Mesenchymal stem cell (in vitro differentiated cells and primary cell): ENCODE results near the gene RNU1-4.
"Not testable (repeated sequence)": the region's sequence is repeated elsewhere in the genome, so short reads cannot be mapped to it uniquely, and the experiment has no call there.

Experiments used
- DNase-seq: peaks from one replicate; pipeline ENCODE4 v3.0.0-alpha.2; 2013
- H2AFZ ChIP-seq: one replicate; pipeline ENCODE4 v1.6.1; 2013; ENCODE audit warnings: low read depth, mild to moderate bottlenecking, control low read depth, inconsistent platforms, low read length, moderate library complexity
- H2AK5ac ChIP-seq: 2 replicates; pipeline ENCODE4 v1.6.1; 2013; ENCODE audit warnings: low read length, moderate library complexity, mild to moderate bottlenecking, inconsistent platforms; ENCODE audit not compliant: severe bottlenecking
- H2BK120ac ChIP-seq: one replicate; pipeline ENCODE4 v1.6.1; 2013; ENCODE audit warnings: low read depth, mild to moderate bottlenecking, inconsistent platforms, low read length, moderate library complexity
- H2BK12ac ChIP-seq, 2 experiments: one replicate each; pipeline ENCODE4 v1.6.1; 2013; ENCODE audit warnings: inconsistent platforms in 2 of 2, low read length in 2 of 2, mild to moderate bottlenecking in 2 of 2, moderate library complexity in 2 of 2, control low read depth in 1 of 2
- H2BK15ac ChIP-seq: one replicate; pipeline ENCODE4 v1.6.1; 2013; ENCODE audit warnings: mild to moderate bottlenecking, low read depth, inconsistent platforms; ENCODE audit not compliant: poor library complexity, severe bottlenecking
- H2BK5ac ChIP-seq: 2 replicates; pipeline ENCODE4 v1.6.1; 2013; ENCODE audit warnings: low read depth, mild to moderate bottlenecking, low read length, control low read depth, inconsistent platforms; ENCODE audit not compliant: poor library complexity, severe bottlenecking
- H3K14ac ChIP-seq, 2 experiments: one replicate each; pipeline ENCODE4 v1.6.1; 2013; ENCODE audit warnings: inconsistent platforms in 2 of 2, low read length in 2 of 2, control low read depth in 1 of 2, mild to moderate bottlenecking in 1 of 2, moderate library complexity in 1 of 2
- H3K18ac ChIP-seq, 2 experiments: one replicate each; pipeline ENCODE4 v1.6.1; 2013; ENCODE audit warnings: inconsistent platforms in 2 of 2, low read length in 2 of 2, control low read depth in 1 of 2, low read depth in 1 of 2, mild to moderate bottlenecking in 1 of 2
- H3K23ac ChIP-seq, 2 experiments: one replicate each; pipeline ENCODE4 v1.6.1; 2013; ENCODE audit warnings: inconsistent platforms in 2 of 2, low read length in 2 of 2, mild to moderate bottlenecking in 2 of 2, moderate library complexity in 2 of 2, control low read depth in 1 of 2
- H3K27ac ChIP-seq: 2 replicates; pipeline ENCODE4 v1.5.1; 2013; ENCODE audit warnings: mild to moderate bottlenecking, moderate library complexity, low read length, control low read depth, inconsistent platforms; ENCODE audit not compliant: poor library complexity, severe bottlenecking
- H3K27me3 ChIP-seq, 2 experiments: 2 replicates each; pipeline versions ENCODE4 v1.6.1 to v1.7.0; 2013; ENCODE audit warnings: low read length in 2 of 2, mild to moderate bottlenecking in 2 of 2, moderate library complexity in 2 of 2, control low read depth in 1 of 2, inconsistent platforms in 1 of 2; ENCODE audit not compliant: control insufficient read depth in 1 of 2, insufficient read depth in 1 of 2
- H3K36me3 ChIP-seq, 2 experiments: 2 replicates each; pipeline versions ENCODE4 v1.6.1 to v1.7.0; 2013; ENCODE audit warnings: low read length in 2 of 2, control low read depth in 1 of 2, inconsistent platforms in 1 of 2, low read depth in 1 of 2, mild to moderate bottlenecking in 1 of 2; ENCODE audit not compliant: insufficient read depth in 2 of 2, control insufficient read depth in 1 of 2
- H3K4ac ChIP-seq, 2 experiments: one replicate each; pipeline ENCODE4 v1.6.1; 2013; ENCODE audit warnings: inconsistent platforms in 2 of 2, low read length in 2 of 2, mild to moderate bottlenecking in 2 of 2, moderate library complexity in 2 of 2, control low read depth in 1 of 2, low read depth in 1 of 2
- H3K4me1 ChIP-seq: 2 replicates; pipeline ENCODE4 v1.6.1; 2013; ENCODE audit warnings: low read depth, low read length, control low read depth; ENCODE audit not compliant: control insufficient read depth, insufficient read depth
- H3K4me2 ChIP-seq: 2 replicates; pipeline ENCODE4 v1.6.1; 2013; ENCODE audit warnings: low read length, mild to moderate bottlenecking, inconsistent platforms; ENCODE audit not compliant: poor library complexity, severe bottlenecking
- H3K4me3 ChIP-seq, 2 experiments: 2 replicates each; pipeline versions ENCODE4 v1.5.1 to v1.7.0; 2013; ENCODE audit warnings: low read length in 2 of 2, mild to moderate bottlenecking in 2 of 2, control low read depth in 1 of 2, low read depth in 1 of 2; ENCODE audit not compliant: insufficient read depth in 1 of 2
- H3K79me1 ChIP-seq: replicated peaks from 2 replicates; pipeline ENCODE4 v1.6.1; 2013; ENCODE audit warnings: mild to moderate bottlenecking, control low read depth, low read length, inconsistent platforms; ENCODE audit not compliant: poor library complexity, severe bottlenecking
- H3K9ac ChIP-seq: 2 replicates; pipeline ENCODE4 v1.7.0; 2013; ENCODE audit warnings: mild to moderate bottlenecking, low read length, moderate library complexity
- H3K9me3 ChIP-seq: 2 replicates; pipeline ENCODE4 v1.7.0; 2013; ENCODE audit warnings: mild to moderate bottlenecking, low read length; ENCODE audit not compliant: control insufficient read depth
- H4K8ac ChIP-seq: one replicate; pipeline ENCODE4 v1.6.1; 2013; ENCODE audit warnings: inconsistent platforms, mild to moderate bottlenecking, low read length, moderate library complexity
- H4K91ac ChIP-seq: one replicate; pipeline ENCODE4 v1.6.1; 2013; ENCODE audit warnings: mild to moderate bottlenecking, low read length, inconsistent platforms
- WGBS: methylation state at CpG from one replicate; pipeline ENCODE4 v1.1.7; 2013; ENCODE audit warnings: mixed read lengths; 5-methylcytosine and 5-hydroxymethylcytosine counted together

The RNU1-4 gene

DNA sequence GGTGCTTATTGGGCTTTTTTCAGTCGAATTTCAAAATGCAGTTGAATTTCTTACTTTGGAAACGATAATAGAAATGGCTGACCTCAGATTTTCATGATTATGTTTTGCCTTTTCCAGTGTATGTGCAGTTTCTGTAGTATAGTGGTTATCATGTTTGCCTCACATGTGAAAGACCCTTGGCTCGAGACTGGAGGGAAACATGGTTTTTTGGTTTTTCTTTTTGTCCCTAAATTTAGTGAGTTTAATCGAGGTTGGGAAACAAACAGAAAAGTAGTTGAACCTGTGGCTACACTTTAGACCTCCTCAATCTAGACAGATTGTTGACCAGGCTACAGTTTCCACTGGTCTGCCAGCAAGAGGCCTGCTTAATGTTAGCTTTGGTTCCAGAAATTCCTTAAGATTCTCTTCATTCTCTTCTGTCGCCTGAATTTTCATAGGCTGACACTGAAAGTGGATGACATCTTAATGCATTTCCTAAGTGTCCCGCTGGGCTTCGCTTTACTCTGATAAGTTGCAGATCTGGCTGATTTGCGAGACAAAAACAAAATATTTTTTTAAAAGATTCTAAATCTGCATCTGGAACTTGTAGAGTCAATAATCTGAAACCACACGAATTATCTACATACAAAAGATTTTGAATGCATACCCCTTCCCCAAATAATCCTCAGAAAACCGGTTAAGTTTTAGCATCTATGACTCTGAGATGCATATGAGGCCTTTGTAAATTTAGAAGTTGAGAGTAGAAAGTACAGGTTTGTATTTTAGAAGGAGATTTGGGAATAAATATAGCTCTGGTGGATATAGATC is 14.7 kb upstream of the RNU1-4 start:
- not testable (repeated sequence) for H4K8ac ChIP-seq, H3K4me3 ChIP-seq, H3K4ac ChIP-seq, H3K9ac ChIP-seq, H4K91ac ChIP-seq, H2BK15ac ChIP-seq, H3K4me1 ChIP-seq, H3K14ac ChIP-seq, H2BK120ac ChIP-seq, H2AFZ ChIP-seq, H2BK5ac ChIP-seq, DNase-seq, H3K27ac ChIP-seq, H3K79me1 ChIP-seq, H3K4me2 ChIP-seq, H3K23ac ChIP-seq, H3K36me3 ChIP-seq, H2AK5ac ChIP-seq, H2BK12ac ChIP-seq, H3K18ac ChIP-seq, H3K9me3 ChIP-seq
- 69% methylated on average over 10 of the region's 10 CpGs for WGBS
- H3K27me3 ChIP-seq, result peaks cover 26 to 68% of the 10 kb centered on the region in 2 experiments

DNA sequence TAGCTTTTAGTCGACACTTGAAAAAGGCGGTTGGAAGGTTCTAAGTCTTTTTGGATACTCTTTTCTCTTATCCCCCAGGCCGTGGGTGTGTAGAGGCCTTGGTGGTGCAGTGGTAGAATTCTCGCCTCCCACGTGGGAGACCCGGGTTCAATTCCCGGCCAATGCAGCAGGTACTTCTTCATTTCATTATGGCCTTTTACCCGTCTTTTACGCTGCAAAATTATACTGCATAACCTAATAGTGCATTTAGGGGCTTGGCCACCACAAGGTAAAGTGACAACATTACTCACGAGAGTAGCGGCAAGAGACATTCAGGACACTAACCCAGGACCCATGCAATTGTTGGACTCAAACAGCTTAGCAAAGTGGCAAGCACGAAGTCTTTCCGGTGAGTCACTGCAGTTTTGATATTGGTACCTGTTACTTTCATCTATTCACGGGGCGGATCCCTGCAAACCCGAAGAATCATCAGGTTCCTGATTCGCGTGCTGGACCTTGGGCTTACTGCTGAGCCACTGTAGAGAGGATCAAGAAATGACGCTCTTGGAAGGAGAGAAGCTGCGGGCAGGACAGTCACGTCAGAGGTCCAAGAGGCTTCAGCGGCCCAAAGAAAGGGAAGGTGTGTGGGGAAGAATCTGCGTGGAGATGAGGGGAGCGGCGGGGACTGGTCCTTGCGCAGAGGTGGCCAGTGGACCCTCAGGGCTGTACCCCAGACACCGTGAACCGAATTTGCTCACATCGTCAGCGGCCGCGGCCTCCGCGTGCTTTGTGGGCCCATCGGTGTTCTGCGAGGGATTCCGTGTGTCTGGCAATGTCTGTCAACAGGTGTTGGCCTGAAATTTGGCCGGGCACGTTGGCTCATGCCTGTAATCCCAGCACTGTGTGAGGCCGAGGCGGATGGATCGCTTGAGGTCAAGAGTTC is 12.9 kb upstream of the RNU1-4 start:
- H2AFZ ChIP-seq, result no peak overlapping the region
- 88% methylated on average over 42 of the region's 42 CpGs for WGBS
- no peak overlapping the region for H3K4me2 ChIP-seq

DNA sequence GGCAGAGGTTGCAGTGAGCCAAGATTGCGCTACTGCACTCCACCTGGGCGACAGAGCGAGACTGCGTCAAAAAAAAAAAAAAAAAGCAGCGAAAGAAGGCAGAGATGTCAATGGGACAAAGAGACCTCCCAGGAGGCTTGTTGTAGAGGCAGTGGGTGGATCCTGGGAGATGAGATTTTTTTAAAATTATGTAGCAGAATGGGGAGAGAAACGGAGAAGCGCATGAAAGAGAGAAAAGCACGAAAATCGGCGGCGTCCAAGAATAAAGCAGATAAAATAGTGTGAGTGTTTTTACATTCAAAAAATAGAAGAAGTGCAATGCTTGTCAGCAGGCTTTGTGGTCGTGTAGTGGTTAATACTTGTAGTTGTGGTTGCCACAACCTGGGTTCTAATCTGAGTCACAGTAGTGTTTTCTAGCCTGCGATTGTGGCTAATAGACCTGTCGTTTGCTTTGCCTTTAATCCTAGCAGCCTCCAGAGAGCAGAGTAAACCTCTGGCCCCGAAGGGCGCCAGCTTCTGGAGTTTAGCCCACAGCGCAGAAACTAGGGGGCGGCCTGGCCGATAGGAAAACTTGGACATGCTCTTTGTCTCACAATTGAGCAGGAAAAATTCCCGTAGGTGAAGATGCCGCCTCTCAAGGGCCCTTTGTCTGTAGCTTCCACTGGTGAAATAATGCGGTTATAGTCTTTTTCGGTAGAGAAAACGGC is 11.9 kb upstream of the RNU1-4 start:
- H3K14ac ChIP-seq, DNase-seq, H2BK120ac ChIP-seq, H3K4me3 ChIP-seq, H2BK5ac ChIP-seq, H3K4me2 ChIP-seq, H2AK5ac ChIP-seq, H3K9ac ChIP-seq, H3K4ac ChIP-seq, H3K18ac ChIP-seq, H2BK15ac ChIP-seq, H3K36me3 ChIP-seq, H3K9me3 ChIP-seq, H3K27ac ChIP-seq, H4K91ac ChIP-seq, H3K79me1 ChIP-seq, H4K8ac ChIP-seq, H3K23ac ChIP-seq, H2AFZ ChIP-seq, H3K4me1 ChIP-seq, H2BK12ac ChIP-seq: not testable (repeated sequence)
- whole genome bisulfite sequencing, result 84% methylated on average over 16 of the region's 24 CpGs
- H3K27me3 ChIP-seq, result peaks cover 22 to 47% of the 10 kb centered on the region in 2 experiments

More for the DNA sequence above, 12.9 kb upstream of the RNU1-4 start:
- H3K79me1 ChIP-seq, result no peaks in the 10 kb centered on the region
- no peak overlapping the region for H3K4ac ChIP-seq
- H3K9me3 ChIP-seq, result no peaks in the 10 kb centered on the region
- H4K91ac ChIP-seq, result no peak overlapping the region
- H3K18ac ChIP-seq, result no peak overlapping the region
- H3K4me1 ChIP-seq, result peaks cover 4% of the 10 kb centered on the region
- H3K36me3 ChIP-seq, result peaks cover 0 to 3% of the 10 kb centered on the region in 2 experiments
- no peak overlapping the region for H3K23ac ChIP-seq
- no peak overlapping the region for H4K8ac ChIP-seq
- H3K14ac ChIP-seq, result no peak overlapping the region
- peak; percentile 38 for DNase-seq
- no peak overlapping the region for H2BK12ac ChIP-seq
- H3K27me3 ChIP-seq, result peaks cover 23 to 52% of the 10 kb centered on the region in 2 experiments
- H3K4me3 ChIP-seq, result no peak overlapping the region
- H3K27ac ChIP-seq, result no peak overlapping the region
- H3K9ac ChIP-seq, result no peak overlapping the region
- H2AK5ac ChIP-seq, result no peak overlapping the region
- H2BK5ac ChIP-seq, result no peak overlapping the region
- no peak overlapping the region for H2BK120ac ChIP-seq
- no peak overlapping the region for H2BK15ac ChIP-seq
